ENCODE results near the gene PARP11.

Gene PARP11

DNA sequence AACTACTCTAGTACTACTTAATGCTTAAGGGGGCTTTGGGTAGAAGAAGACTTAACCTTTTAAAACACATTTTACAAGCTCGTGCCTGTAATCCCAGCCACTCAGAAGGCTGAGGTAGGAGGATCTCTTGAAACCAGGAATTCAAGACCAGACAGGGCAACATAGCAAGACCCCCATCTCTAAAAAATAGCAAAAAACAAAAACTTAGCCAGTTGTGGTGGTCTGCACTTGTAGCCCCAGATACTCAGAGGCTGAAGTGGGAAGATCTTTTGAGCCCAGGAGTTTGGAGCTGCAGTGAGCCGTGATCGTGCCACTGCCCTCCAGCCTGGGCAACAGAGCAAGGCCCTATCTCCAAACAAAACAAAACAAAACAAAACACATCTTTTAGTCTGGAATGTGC is 39.7 kb upstream of the PARP11 start:
- TF ChIP-seq, protein P1, sequence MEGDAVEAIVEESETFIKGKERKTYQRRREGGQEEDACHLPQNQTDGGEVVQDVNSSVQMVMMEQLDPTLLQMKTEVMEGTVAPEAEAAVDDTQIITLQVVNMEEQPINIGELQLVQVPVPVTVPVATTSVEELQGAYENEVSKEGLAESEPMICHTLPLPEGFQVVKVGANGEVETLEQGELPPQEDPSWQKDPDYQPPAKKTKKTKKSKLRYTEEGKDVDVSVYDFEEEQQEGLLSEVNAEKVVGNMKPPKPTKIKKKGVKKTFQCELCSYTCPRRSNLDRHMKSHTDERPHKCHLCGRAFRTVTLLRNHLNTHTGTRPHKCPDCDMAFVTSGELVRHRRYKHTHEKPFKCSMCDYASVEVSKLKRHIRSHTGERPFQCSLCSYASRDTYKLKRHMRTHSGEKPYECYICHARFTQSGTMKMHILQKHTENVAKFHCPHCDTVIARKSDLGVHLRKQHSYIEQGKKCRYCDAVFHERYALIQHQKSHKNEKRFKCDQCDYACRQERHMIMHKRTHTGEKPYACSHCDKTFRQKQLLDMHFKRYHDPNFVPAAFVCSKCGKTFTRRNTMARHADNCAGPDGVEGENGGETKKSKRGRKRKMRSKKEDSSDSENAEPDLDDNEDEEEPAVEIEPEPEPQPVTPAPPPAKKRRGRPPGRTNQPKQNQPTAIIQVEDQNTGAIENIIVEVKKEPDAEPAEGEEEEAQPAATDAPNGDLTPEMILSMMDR (IDR thresholded peaks at IDR 0.05; ENCODE audit: insufficient read depth, missing control alignments), result no peak
- FAIRE-seq, result no peak
- no peak for DNase-seq (ENCODE audit: insufficient read length, low spot score)

DNA sequence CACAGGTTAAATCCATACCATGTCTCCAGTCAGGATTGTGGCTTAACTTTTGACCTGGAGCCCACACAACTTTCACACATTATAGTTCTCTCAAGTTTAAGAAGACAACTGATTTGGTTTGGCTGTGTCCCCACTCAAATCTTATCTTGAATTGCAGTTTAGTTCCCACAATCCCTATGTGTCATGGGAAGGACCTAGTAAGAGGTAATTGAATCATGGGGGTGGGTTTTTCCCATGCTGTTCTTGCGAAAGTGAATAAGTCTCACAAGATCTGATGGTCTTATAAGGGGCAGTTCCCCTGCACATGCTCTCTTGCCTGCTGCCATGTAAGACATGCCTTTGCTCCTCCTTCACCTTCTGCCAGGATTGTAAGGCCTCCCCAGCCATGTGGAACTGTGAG is 38.2 kb upstream of the PARP11 start:
- TF ChIP-seq, protein P1 (IDR thresholded peaks at IDR 0.05; ENCODE audit: insufficient read depth, missing control alignments), result no peak
- DNase-seq (ENCODE audit: insufficient read length, low spot score) (no peak), FAIRE-seq (no peak)

DNA sequence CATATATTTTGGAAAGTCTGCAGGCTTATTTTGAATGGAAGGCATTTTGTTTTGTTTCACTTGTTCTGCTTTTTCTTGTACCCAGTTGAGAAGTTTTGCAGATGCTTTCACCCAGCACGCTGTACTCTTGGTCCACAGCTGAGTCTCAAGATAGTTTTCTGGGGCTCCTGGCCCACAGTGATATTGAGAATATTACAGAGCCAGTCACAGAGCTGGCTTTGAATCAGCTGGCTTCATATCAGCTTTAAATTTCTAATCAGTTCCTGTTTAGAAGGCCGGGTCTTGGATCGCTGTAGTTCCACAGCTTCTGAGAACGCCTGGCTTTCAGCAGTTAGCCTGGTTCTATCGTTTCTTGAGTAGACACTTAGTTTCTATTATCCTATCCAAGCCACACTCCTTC is 32.5 kb upstream of the PARP11 start:
- TF ChIP-seq, protein P1 (IDR thresholded peaks at IDR 0.05; ENCODE audit: insufficient read depth, missing control alignments), result no peak
- FAIRE-seq, result no peak
- no peak for DNase-seq (ENCODE audit: insufficient read length, low spot score)

DNA sequence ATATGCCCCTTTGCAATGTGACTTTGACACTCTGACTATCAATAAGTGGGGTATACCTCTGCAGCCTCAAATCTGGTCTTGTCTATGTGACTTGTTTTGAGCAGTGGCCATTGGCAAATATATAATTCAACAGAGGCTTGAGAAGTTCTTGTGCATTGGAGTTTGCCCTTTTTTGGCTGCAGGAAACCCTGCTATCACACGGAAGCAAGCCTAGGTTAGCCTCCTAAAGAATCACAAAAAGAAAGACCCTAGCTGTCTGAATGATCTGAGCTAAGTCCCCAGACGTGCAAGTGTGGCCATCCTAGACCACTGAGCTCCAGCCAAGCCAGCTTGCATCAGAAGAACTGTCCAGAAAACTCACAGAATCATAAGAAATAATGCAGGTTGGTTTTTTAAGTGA is 31.8 kb upstream of the PARP11 start:
- TF ChIP-seq, protein P1 (IDR thresholded peaks at IDR 0.05; ENCODE audit: insufficient read depth, missing control alignments), result no peak
- FAIRE-seq (no peak), DNase-seq (ENCODE audit: insufficient read length, low spot score) (no peak)

DNA sequence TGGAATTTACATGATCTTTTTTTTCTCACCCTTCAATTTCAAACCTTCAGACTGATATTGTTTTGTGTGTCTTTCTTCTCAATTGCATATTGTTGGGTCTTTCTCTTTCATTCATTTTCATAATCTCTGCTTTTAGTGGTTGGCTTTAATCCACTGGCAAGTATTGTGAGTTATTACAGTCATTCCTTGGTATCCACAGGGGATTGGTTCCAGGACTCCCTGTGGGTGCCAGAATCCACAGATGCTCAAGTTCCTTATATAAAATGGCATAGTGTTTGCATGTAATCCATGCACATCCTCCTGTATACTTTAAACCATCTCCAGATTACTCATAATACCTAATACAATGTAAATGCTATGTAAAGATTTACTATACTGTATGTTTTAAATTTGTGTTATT is 29.7 kb upstream of the PARP11 start:
- TF ChIP-seq, protein P1 (IDR thresholded peaks at IDR 0.05; ENCODE audit: insufficient read depth, missing control alignments), result no peak
- no peak for DNase-seq (ENCODE audit: insufficient read length, low spot score)
- no peak for FAIRE-seq

DNA sequence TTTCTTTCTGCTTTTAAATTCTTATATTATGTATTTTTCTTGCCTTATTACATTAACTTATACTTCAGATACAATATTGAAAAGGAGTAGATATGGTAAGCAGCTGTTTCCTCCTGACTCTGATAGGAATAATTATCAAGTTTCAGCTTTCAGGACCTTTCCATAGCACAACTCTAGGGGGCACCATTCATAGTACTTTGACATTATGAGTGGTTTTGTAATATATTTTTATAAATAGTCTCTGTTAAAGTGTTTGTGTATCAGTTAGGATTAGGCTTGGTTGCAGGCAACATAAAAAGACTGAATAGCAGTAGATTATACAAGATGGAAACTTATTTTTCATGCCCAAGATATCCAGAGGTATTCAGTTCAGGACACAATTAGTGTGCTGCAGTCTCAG is 27.9 kb upstream of the PARP11 start:
- FAIRE-seq, result no peak
- DNase-seq (ENCODE audit: insufficient read length, low spot score), result no peak
- TF ChIP-seq, protein P1 (IDR thresholded peaks at IDR 0.05; ENCODE audit: insufficient read depth, missing control alignments), result no peak

DNA sequence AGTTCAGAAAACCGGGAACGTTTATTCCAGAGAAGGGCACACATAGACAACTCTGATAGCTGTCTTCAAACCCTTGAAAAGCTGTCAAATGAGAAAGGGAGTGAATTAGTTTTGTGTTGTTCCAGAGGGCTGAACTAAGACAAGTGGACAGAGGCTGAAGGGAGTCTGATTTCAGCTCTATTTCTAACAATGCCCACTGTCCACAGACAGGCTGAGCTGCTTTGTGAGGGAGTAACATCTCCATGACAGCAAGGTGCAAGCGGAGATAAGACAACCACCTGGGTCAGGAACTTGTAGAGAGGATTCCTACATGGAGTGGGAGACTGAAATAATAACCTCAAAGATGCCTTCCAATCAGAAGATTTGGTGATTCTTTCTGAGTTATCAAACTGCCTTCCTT is 25.6 kb upstream of the PARP11 start:
- FAIRE-seq (no peak), DNase-seq (ENCODE audit: insufficient read length, low spot score) (no peak)
- TF ChIP-seq, protein P1 (IDR thresholded peaks at IDR 0.05; ENCODE audit: insufficient read depth, missing control alignments), result no peak

Measured in D721Med (cell line).